ENCODE data around the gene SARM1. TPM values are rescaled to one million over a fixed set of nuclear protein-coding genes. Genes with fewer than 3 reads are reported as not detected.

Gene SARM1
- total RNA-seq, 1 donor from 2014 or later = 29.6 TPM

- no peak for DNase-seq (ENCODE audit: extremely low spot score, unreplicated experiment)
- TF ChIP-seq, protein P1, sequence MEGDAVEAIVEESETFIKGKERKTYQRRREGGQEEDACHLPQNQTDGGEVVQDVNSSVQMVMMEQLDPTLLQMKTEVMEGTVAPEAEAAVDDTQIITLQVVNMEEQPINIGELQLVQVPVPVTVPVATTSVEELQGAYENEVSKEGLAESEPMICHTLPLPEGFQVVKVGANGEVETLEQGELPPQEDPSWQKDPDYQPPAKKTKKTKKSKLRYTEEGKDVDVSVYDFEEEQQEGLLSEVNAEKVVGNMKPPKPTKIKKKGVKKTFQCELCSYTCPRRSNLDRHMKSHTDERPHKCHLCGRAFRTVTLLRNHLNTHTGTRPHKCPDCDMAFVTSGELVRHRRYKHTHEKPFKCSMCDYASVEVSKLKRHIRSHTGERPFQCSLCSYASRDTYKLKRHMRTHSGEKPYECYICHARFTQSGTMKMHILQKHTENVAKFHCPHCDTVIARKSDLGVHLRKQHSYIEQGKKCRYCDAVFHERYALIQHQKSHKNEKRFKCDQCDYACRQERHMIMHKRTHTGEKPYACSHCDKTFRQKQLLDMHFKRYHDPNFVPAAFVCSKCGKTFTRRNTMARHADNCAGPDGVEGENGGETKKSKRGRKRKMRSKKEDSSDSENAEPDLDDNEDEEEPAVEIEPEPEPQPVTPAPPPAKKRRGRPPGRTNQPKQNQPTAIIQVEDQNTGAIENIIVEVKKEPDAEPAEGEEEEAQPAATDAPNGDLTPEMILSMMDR (conservative IDR thresholded peaks at IDR 0.05) = no peak
- H3K27ac Mint-ChIP-seq = no peak overlapping the region
- H3K4me1 Mint-ChIP-seq (ENCODE audit: unreplicated experiment) = no peaks in the 10 kb centered on the region
- peaks cover 21% of the 10 kb centered on the region for H3K27me3 Mint-ChIP-seq
- H3K36me3 Mint-ChIP-seq = peaks cover 26% of the 10 kb centered on the region
- no peak overlapping the region for H3K4me3 Mint-ChIP-seq
- H3K9me3 Mint-ChIP-seq = no peaks in the 10 kb centered on the region
Observed at GRCh38 chr17:28388106-28388505, 16.6 kb downstream of the SARM1 start.

DNA sequence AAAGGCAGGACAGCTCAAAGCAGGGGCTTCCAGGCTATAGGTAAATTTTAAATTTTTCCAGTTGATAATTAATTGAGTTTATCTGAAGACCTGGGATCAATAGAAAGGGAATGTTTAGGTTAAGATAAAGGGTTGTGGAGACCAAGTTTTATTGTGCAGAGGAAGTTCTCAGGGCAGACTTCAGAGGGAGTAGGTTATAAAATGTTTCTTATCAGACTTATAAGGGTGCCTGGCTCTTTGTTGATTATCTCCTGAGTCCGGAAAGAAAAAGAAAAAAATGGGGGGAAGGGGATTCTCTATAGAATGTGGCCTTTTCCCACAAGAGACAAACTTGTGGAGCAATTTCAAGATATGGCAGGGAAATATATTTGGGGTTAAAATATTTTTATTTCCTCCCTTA lies 18.6 kb downstream of the SARM1 start:
- DNase-seq (ENCODE audit: extremely low spot score, unreplicated experiment) = no peak
- no peak overlapping the region for H3K4me3 Mint-ChIP-seq
- no peak overlapping the region for H3K27ac Mint-ChIP-seq
- no peaks in the 10 kb centered on the region for H3K4me1 Mint-ChIP-seq (ENCODE audit: unreplicated experiment)
- TF ChIP-seq, protein P1 (conservative IDR thresholded peaks at IDR 0.05) = no peak
- no peaks in the 10 kb centered on the region for H3K9me3 Mint-ChIP-seq
- peaks cover 3% of the 10 kb centered on the region for H3K27me3 Mint-ChIP-seq
- H3K36me3 Mint-ChIP-seq = peaks cover 26% of the 10 kb centered on the region

- H3K9me3 Mint-ChIP-seq = no peaks in the 10 kb centered on the region
- no peak overlapping the region for H3K27ac Mint-ChIP-seq
- H3K4me1 Mint-ChIP-seq (ENCODE audit: unreplicated experiment) = no peaks in the 10 kb centered on the region
- peaks cover 26% of the 10 kb centered on the region for H3K36me3 Mint-ChIP-seq
- DNase-seq (ENCODE audit: extremely low spot score, unreplicated experiment) = no peak
- H3K4me3 Mint-ChIP-seq = no peak overlapping the region
- peaks cover under 1% of the 10 kb centered on the region for H3K27me3 Mint-ChIP-seq
- TF ChIP-seq, protein P1 (conservative IDR thresholded peaks at IDR 0.05) = no peak
Observed at GRCh38 chr17:28390563-28390962, 19.1 kb downstream of the SARM1 start.

DNA sequence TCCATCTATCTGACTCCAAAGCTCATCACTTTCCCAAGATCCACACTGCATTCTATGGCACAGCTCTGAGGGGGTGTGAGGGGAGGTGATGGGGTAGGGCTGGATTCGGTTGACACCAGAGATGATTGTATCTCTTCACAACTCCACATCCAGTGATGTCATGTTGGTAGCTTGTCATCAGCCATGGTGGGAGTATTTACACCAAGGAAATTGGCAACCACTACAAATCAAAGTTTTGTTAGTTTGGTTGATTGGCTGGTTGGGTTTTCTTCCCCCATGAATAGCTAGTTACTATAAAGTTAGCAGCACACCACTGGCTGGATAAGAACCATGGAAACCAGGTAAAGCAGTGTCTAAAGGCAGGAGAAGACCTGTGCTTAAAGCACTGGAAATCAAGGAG lies 19.5 kb downstream of the SARM1 start:
- TF ChIP-seq, protein P1 (conservative IDR thresholded peaks at IDR 0.05) = no peak
- Mint-ChIP-seq H3K4me3 (no peak overlapping the region), H3K27ac (no peak overlapping the region), H3K9me3 (no peaks in the 10 kb centered on the region), H3K36me3 (peaks cover 26% of the 10 kb centered on the region), H3K4me1 (ENCODE audit: unreplicated experiment) (no peaks in the 10 kb centered on the region), H3K27me3 (no peaks in the 10 kb centered on the region)
- no peak for DNase-seq (ENCODE audit: extremely low spot score, unreplicated experiment)

GRCh38 chr17:28391401-28391800 lies 19.9 kb downstream of the SARM1 start:
- Mint-ChIP-seq H3K9me3 (no peaks in the 10 kb centered on the region), H3K4me1 (ENCODE audit: unreplicated experiment) (no peaks in the 10 kb centered on the region), H3K27me3 (no peaks in the 10 kb centered on the region), H3K4me3 (no peak overlapping the region), H3K36me3 (peaks cover 26% of the 10 kb centered on the region), H3K27ac (no peak overlapping the region)
- no peak for DNase-seq (ENCODE audit: extremely low spot score, unreplicated experiment)
- TF ChIP-seq, protein P1 (conservative IDR thresholded peaks at IDR 0.05) = no peak

GRCh38 chr17:28392491-28392890 lies 21.0 kb downstream of the SARM1 start:
- H3K4me3 Mint-ChIP-seq = no peak overlapping the region
- H3K27ac Mint-ChIP-seq = no peak overlapping the region
- TF ChIP-seq, protein P1 (conservative IDR thresholded peaks at IDR 0.05) = no peak
- no peaks in the 10 kb centered on the region for H3K27me3 Mint-ChIP-seq
- no peaks in the 10 kb centered on the region for H3K9me3 Mint-ChIP-seq
- DNase-seq (ENCODE audit: extremely low spot score, unreplicated experiment) = no peak
- H3K4me1 Mint-ChIP-seq (ENCODE audit: unreplicated experiment) = no peaks in the 10 kb centered on the region
- peaks cover 25% of the 10 kb centered on the region for H3K36me3 Mint-ChIP-seq

Measured in type B pancreatic cell (in vitro differentiated cells).